Mucosa of stomach (tissue), 1 donor: Measurements from ENCODE around the gene NET1.
"Not testable (repeated sequence)": the region's sequence is repeated elsewhere in the genome, so short reads cannot be mapped to it uniquely, and the experiment has no call there.

Experiments used
- H3K27me3 ChIP-seq: one replicate; pipeline ENCODE4 v1.7.0; 2013; ENCODE audit warnings: mild to moderate bottlenecking, low read length; ENCODE audit not compliant: control insufficient read depth, insufficient read depth
- H3K36me3 ChIP-seq: one replicate; pipeline ENCODE4 v1.7.0; 2013; ENCODE audit warnings: low read length; ENCODE audit not compliant: control insufficient read depth, insufficient read depth
- H3K4me1 ChIP-seq: one replicate; pipeline ENCODE4 v1.7.0; 2013; ENCODE audit warnings: mild to moderate bottlenecking, low read length; ENCODE audit not compliant: control insufficient read depth, insufficient read depth
- H3K4me3 ChIP-seq: one replicate; pipeline ENCODE4 v1.7.0; 2013; ENCODE audit warnings: low read length
- H3K9ac ChIP-seq: one replicate; pipeline ENCODE4 v1.7.0; 2013; ENCODE audit warnings: mild to moderate bottlenecking, low read length, moderate library complexity
- H3K9me3 ChIP-seq: one replicate; pipeline ENCODE4 v1.7.0; 2013; ENCODE audit warnings: mild to moderate bottlenecking, low read length, moderate library complexity; ENCODE audit not compliant: control insufficient read depth
- donor health status: Pancreatic carcinoma.

The NET1 gene

DNA sequence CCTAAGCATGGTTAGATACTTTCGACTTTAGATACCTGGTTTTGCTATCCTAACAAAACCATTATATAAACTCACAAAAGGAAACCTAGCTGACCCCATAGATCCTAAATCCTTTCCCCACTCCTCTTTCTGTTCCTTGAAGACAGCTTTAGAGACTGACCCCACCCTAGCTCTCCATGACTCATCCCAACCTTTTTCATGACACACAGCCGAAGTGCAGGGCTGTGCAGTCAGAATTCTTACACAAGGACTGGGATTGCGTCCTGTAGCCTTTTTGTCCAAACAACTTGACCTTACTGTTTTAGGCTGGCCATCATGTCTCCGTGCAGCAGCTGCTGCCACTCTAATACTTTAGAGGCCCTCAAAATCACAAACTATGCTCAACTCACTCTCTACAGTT is 62.3 kb downstream of the NET1 start:
- H3K27me3 ChIP-seq, H3K9ac ChIP-seq, H3K9me3 ChIP-seq, H3K4me1 ChIP-seq, H3K4me3 ChIP-seq, H3K36me3 ChIP-seq: not testable (repeated sequence)

- H3K36me3 ChIP-seq, H3K9ac ChIP-seq, H3K4me3 ChIP-seq, H3K27me3 ChIP-seq, H3K9me3 ChIP-seq, H3K4me1 ChIP-seq: not testable (repeated sequence)
These were observed 62.7 kb downstream of the NET1 start for GRCh38 chr10:5475088-5475487.

DNA sequence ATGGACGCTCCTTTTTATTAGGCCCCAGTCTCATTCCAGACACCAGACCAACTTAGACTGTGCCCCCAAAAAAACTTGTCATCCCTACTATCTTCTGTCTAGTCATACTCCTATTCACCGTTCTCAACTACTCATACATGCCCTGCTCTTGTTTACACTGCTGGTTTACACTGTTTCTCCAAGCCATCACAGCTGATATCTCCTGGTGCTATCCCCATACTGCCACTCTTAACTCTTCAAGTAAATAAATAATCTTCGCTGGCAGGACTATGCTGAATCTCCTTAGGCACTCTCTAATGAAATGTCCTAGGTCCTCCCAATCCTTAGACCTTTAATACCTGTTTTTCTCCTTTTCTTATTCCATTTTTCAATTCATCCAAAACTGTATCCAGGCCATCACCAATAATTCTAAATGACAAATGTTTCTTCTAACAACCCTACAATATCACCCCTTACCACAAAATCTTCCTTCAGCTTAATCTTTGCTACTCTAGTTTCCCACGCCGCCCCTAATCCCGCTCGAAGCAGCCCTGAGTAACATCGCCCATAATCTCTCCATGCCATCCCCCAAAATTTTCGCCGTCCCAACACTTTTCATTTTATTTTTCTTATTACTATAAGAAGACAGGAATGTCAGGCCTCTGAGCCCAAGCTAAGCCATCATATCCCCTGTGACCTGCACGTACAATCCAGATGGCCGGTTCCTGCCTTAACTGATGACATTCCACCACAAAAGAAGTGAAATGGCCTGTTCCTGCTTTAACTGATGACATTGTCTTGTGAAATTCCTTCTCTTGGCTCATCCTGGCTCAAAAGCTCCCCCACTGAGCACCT is 63.8 kb downstream of the NET1 start:
- H3K9me3 ChIP-seq, H3K4me3 ChIP-seq, H3K27me3 ChIP-seq, H3K9ac ChIP-seq, H3K36me3 ChIP-seq, H3K4me1 ChIP-seq: not testable (repeated sequence)

GRCh38 chr10:5476918-5477525 is 64.7 kb downstream of the NET1 start:
- Histone ChIP-seq H3K9me3 (no peaks in the 10 kb centered on the region), H3K4me1 (peaks cover 9% of the 10 kb centered on the region), H3K4me3 (no peak overlapping the region), H3K27me3 (no peaks in the 10 kb centered on the region), H3K9ac (no peak overlapping the region), H3K36me3 (no peaks in the 10 kb centered on the region)

- H3K36me3 ChIP-seq, result no peaks in the 10 kb centered on the region
- no peaks in the 10 kb centered on the region for H3K27me3 ChIP-seq
- no peak overlapping the region for H3K4me3 ChIP-seq
- H3K9me3 ChIP-seq, result no peaks in the 10 kb centered on the region
- H3K9ac ChIP-seq, result no peak overlapping the region
- peaks cover 9% of the 10 kb centered on the region for H3K4me1 ChIP-seq
These were observed 65.8 kb downstream of the NET1 start for GRCh38 chr10:5477948-5478693.

GRCh38 chr10:5478694-5479305 is 66.4 kb downstream of the NET1 start:
- H3K9ac ChIP-seq, result no peak overlapping the region
- H3K4me1 ChIP-seq, result peaks cover 9% of the 10 kb centered on the region
- no peaks in the 10 kb centered on the region for H3K27me3 ChIP-seq
- no peak overlapping the region for H3K4me3 ChIP-seq
- H3K9me3 ChIP-seq, result no peaks in the 10 kb centered on the region
- no peaks in the 10 kb centered on the region for H3K36me3 ChIP-seq

DNA sequence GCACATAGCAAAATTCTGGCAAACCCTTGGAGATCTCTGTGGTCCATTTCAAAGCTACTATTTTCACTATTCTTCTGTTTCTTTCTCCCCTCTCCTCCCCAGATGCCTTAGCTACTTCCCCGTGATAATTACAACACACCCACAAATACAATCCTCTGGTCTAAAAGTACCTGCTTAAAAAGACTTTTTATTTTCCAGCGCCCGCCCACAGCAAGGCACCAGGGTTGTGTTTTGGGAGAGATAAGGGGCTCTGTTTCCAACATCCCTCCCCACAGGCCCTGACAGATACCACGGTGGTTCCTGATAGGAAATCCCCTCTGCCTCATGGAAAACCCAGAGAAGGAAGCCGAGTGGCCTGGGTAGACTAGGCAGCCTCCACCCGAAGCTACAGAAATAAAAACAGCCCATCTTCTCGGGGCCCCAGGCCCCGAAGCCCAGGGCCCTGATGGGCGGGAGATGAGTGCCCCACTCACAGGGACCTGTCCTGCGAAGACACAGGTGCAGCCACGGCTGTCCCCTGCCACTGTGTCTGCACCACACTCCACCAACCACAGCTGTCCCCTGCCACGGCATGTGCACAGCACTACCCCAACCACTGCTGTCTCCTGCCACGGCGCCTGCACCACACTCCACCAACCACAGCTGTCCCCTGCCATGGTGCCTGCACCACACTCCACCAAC is 67.3 kb downstream of the NET1 start:
- Histone ChIP-seq H3K9ac (no peak overlapping the region), H3K4me1 (peaks cover 9% of the 10 kb centered on the region), H3K27me3 (no peaks in the 10 kb centered on the region), H3K36me3 (no peaks in the 10 kb centered on the region), H3K4me3 (no peak overlapping the region), H3K9me3 (no peaks in the 10 kb centered on the region)

- no peaks in the 10 kb centered on the region for H3K27me3 ChIP-seq
- H3K4me3 ChIP-seq, result no peak overlapping the region
- H3K36me3 ChIP-seq, result no peaks in the 10 kb centered on the region
- no peak overlapping the region for H3K9ac ChIP-seq
- H3K9me3 ChIP-seq, result no peaks in the 10 kb centered on the region
- peaks cover 9% of the 10 kb centered on the region for H3K4me1 ChIP-seq
These were observed 68.0 kb downstream of the NET1 start for GRCh38 chr10:5480162-5480941.

DNA sequence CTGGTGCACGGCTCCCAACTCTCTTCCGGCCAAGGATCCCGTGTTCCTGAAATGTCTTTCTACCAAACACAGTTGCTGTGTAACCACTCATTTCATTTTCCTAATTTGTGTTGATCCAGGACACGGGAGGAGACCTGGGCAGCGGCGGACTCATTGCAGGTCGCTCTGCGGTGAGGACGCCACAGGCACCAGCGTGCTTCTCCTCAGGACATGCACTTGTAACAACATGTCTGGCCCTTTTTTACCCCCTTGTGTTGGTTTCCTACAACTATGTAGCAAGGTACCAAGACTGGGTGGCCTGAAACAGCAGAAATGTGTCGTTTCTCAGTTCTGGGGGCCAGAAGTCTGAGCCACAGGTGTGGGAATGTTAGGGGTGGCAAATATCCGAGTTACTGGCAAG is 68.8 kb downstream of the NET1 start:
- no peak overlapping the region for H3K9ac ChIP-seq
- H3K4me3 ChIP-seq, result no peak overlapping the region
- no peaks in the 10 kb centered on the region for H3K9me3 ChIP-seq
- H3K36me3 ChIP-seq, result no peaks in the 10 kb centered on the region
- peaks cover 9% of the 10 kb centered on the region for H3K4me1 ChIP-seq
- no peaks in the 10 kb centered on the region for H3K27me3 ChIP-seq

- Histone ChIP-seq H3K9me3 (no peaks in the 10 kb centered on the region), H3K36me3 (no peaks in the 10 kb centered on the region), H3K4me3 (no peak overlapping the region), H3K4me1 (peaks cover 13% of the 10 kb centered on the region), H3K27me3 (no peaks in the 10 kb centered on the region), H3K9ac (no peak overlapping the region)
These were observed 69.7 kb downstream of the NET1 start for GRCh38 chr10:5482016-5482415.

DNA sequence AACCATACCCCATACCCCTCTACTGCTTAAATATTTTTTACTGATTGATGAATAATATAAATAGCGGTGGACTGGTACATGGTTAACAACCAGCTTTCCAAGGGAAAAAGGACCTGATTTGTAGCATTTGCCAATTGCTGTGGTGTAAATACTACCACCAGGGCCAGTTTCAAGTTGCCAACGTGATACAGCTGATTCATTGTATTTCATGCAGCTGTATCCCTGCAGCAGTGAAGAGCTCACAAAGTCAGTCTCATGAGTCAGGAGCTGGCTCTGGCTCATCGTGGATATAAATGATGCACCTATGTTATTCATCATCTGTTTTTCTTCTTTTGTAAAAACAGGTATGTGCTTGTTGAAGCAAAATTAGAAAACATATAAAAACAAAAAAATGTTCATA is 71.8 kb downstream of the NET1 start:
- Histone ChIP-seq H3K36me3 (no peaks in the 10 kb centered on the region), H3K4me1 (peaks cover 23% of the 10 kb centered on the region), H3K27me3 (no peaks in the 10 kb centered on the region), H3K9ac (no peak overlapping the region), H3K4me3 (no peak overlapping the region), H3K9me3 (no peaks in the 10 kb centered on the region)
